PC-3 (cell line): ENCODE measurements around the gene AIFM2. TPM values are rescaled to one million over a fixed set of nuclear protein-coding genes. Genes with fewer than 3 reads are reported as not detected.

Experiments
- ATAC-seq: fragments of 200-7000 bp; cut with Tn5 transposase; 2 replicates; pipeline ENCODE4 v1.9.1; 2020; ENCODE audit warnings: mild to moderate bottlenecking, moderate library complexity
- BruUV-seq: library from RNA; stranded (reverse); fragments of 400-500 nt; replicated peaks from 2 replicates; lab custom pipeline; 2021; lab: Mats Ljungman, UMichigan
- CTCF ChIA-PET: fragments of 300-600 bp; sonication (Branson Sonifier 250); formaldehyde crosslinking; loops from one replicate; lab custom pipeline; 2022; ENCODE audit warnings: antibody characterized with exemption; lab: Charles Lee
- POLR2A ChIA-PET: fragments of 300-600 bp; sonication (Branson Sonifier 250); formaldehyde crosslinking; loops from one replicate; lab custom pipeline; 2022; ENCODE audit warnings: antibody characterized with exemption; ENCODE audit not compliant: unreplicated experiment; lab: Charles Lee
- DNase-seq: peaks from one replicate; pipeline ENCODE4 v3.0.0-alpha.2; 2015
- H2AFZ ChIP-seq: fragments of 300-600 bp; sonication (generic); 2 replicates; pipeline ENCODE4 v1.6.0; 2016; ENCODE audit warnings: antibody characterized with exemption, low read length
- H3F3A ChIP-seq: fragments of 300-600 bp; sonication (generic); one replicate; pipeline ENCODE4 v1.6.0; 2017; ENCODE audit warnings: antibody characterized with exemption, low read length, control low read depth, mild to moderate bottlenecking; ENCODE audit not compliant: unreplicated experiment
- H3K27ac ChIP-seq: fragments of 300-600 bp; sonication (generic); 2 replicates; pipeline ENCODE4 v1.5.1; 2016; ENCODE audit warnings: mild to moderate bottlenecking, low read length
- H3K27me3 ChIP-seq: fragments of 300-600 bp; sonication (generic); 2 replicates; pipeline ENCODE4 v1.6.1; 2016; ENCODE audit warnings: low read length, mixed read lengths
- H3K36me3 ChIP-seq: fragments of 300-600 bp; sonication (generic); 2 replicates; pipeline ENCODE4 v1.6.1; 2016; ENCODE audit warnings: low read depth, mixed run types, low read length, mixed read lengths
- H3K4me1 ChIP-seq: fragments of 300-600 bp; sonication (generic); 2 replicates; pipeline ENCODE4 v1.5.1; 2016; ENCODE audit warnings: low read length; ENCODE audit not compliant: insufficient read depth
- H3K4me2 ChIP-seq: fragments of 300-600 bp; sonication (generic); 2 replicates; pipeline ENCODE4 v1.6.0; 2016; ENCODE audit warnings: low read length
- H3K4me3 ChIP-seq: fragments of 300-600 bp; sonication (generic); 2 replicates; pipeline ENCODE4 v1.5.1; 2016; ENCODE audit warnings: mild to moderate bottlenecking, low read length, mixed read lengths
- H3K79me2 ChIP-seq: fragments of 300-600 bp; sonication (generic); 2 replicates; pipeline ENCODE4 v1.6.1; 2017; ENCODE audit warnings: low read length, mixed read lengths
- H3K9ac ChIP-seq: fragments of 300-600 bp; sonication (generic); 2 replicates; pipeline ENCODE4 v1.6.0; 2016; ENCODE audit warnings: mild to moderate bottlenecking, low read length
- H3K9me2 ChIP-seq: fragments of 300-600 bp; sonication (generic); replicated peaks from 2 replicates; pipeline ENCODE4 v1.6.1; 2016; ENCODE audit warnings: mixed run types, low read length, mixed read lengths
- H3K9me3 ChIP-seq: fragments of 300-600 bp; sonication (generic); 2 replicates; pipeline ENCODE4 v1.6.1; 2016; ENCODE audit warnings: low read length, mixed read lengths
- H4K20me1 ChIP-seq: fragments of 300-600 bp; sonication (generic); 2 replicates; pipeline ENCODE4 v1.6.1; 2016; ENCODE audit warnings: low read length, mixed read lengths
- EZH2 ChIP-seq: fragments of 300-600 bp; sonication (generic); IDR thresholded peaks from one replicate; pipeline ENCODE4 v1.6.1; 2017; ENCODE audit warnings: antibody characterized with exemption, mild to moderate bottlenecking, low read length; ENCODE audit not compliant: unreplicated experiment
- EZH2phosphoT487 ChIP-seq: fragments of 300-600 bp; sonication (generic); IDR thresholded peaks from 2 replicates; pipeline ENCODE4 v1.6.1; 2018; ENCODE audit warnings: mild to moderate bottlenecking, antibody characterized with exemption, low read length, borderline replicate concordance
- intact Hi-C: fragments of 100-400 bp; cut with micrococcal nuclease; formaldehyde crosslinking; loops from 2 replicates; pipeline ENCODE4 v1.9.0; 2023
- total RNA-seq: library from RNA; depleted of rRNA; stranded (reverse); fragments of >200 nt; gene quantifications from 2 replicates; pipeline ENCODE4 v1.2.3, GENCODE V29; 2014
- TF ChIP-seq, protein P1 (sequence below): fragments of 300-600 bp; sonication (generic); conservative IDR thresholded peaks from 2 replicates; pipeline ENCODE4 v1.5.1; 2017; ENCODE audit warnings: antibody characterized with exemption, low read depth, mild to moderate bottlenecking, low read length

The AIFM2 gene
- total RNA-seq, 1 experiment from 2014 or later, result 29.2 TPM

DNA sequence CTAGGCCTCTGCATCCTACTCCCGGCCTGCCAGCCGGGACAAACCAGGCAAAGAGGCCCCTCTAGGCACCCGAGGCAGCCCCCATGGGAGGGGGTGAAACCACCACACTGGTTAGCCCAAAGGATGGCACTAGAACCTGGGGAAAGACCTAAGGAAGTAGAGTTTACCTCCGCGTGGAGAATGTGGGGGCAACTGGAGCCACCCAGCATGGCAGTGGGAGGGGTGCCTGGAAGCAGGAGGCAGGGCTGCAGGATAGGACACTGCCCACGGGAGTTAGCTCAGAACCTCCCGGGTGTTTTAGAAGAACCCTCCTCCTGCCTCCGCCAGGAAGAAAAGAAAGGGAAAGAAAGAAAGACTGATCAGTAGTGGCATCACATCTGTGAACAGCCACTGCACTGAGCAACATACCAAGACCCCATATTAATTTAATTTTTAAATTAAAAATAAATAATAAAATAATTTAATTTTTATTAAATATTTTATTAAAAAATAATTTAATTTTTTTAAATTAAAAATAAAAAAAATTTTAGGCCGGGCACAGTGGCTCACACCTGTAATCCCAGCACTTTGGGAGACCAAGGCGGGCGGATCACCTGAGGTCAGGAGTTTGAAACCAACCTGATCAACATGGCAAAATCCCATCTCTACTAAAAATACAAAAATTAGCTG lies 11.2 kb downstream of the AIFM2 start:
- Histone ChIP-seq H3F3A (no peaks in the 10 kb centered on the region), H3K27me3 (no peaks in the 10 kb centered on the region), H3K36me3 (peaks cover 40% of the 10 kb centered on the region), H3K4me3 (no peak overlapping the region), H4K20me1 (no peaks in the 10 kb centered on the region), H3K27ac (no peak overlapping the region), H3K9me3 (no peaks in the 10 kb centered on the region), H3K9ac (no peak overlapping the region), H2AFZ (no peak overlapping the region), H3K79me2 (no peaks in the 10 kb centered on the region), H3K4me2 (no peak overlapping the region), H3K9me2 (no peaks in the 10 kb centered on the region), H3K4me1 (no peaks in the 10 kb centered on the region)
- DNase-seq (no peak), ATAC-seq (no peak)
- TF ChIP-seq EZH2phosphoT487 (no peak), EZH2 (no peak)
- TF ChIP-seq, protein P1, sequence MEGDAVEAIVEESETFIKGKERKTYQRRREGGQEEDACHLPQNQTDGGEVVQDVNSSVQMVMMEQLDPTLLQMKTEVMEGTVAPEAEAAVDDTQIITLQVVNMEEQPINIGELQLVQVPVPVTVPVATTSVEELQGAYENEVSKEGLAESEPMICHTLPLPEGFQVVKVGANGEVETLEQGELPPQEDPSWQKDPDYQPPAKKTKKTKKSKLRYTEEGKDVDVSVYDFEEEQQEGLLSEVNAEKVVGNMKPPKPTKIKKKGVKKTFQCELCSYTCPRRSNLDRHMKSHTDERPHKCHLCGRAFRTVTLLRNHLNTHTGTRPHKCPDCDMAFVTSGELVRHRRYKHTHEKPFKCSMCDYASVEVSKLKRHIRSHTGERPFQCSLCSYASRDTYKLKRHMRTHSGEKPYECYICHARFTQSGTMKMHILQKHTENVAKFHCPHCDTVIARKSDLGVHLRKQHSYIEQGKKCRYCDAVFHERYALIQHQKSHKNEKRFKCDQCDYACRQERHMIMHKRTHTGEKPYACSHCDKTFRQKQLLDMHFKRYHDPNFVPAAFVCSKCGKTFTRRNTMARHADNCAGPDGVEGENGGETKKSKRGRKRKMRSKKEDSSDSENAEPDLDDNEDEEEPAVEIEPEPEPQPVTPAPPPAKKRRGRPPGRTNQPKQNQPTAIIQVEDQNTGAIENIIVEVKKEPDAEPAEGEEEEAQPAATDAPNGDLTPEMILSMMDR, result no peak
- BruUV-seq, result no TSS peak
- ChIA-PET CTCF (no interaction called here), POLR2A (no interaction called here)
- intact Hi-C loops, result no loop called here

DNA sequence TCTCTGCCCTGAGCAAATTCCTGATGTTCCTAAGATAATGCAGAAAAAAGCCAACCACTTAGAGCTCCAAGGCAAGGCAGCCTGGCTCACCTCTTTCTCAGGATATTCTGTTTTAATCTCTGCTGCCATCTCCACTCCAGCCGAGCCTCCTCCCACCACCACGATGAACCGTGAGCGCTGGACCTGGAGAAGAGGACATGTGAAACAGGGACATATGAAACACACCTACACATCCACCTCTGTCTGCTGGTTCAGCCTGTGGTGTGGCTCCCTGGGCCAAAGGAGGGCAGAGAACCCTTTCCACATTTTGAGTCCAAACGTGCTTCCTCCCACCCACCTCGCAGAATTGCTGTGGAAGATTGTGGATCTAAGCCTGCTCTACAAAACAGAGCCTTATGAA lies 12.2 kb downstream of the AIFM2 start:
- no peak overlapping the region for H2AFZ ChIP-seq
- ChIA-PET POLR2A (no interaction called here), CTCF (no interaction called here)
- peaks cover 44% of the 10 kb centered on the region for H3K36me3 ChIP-seq
- no peaks in the 10 kb centered on the region for H3K27me3 ChIP-seq
- no peak for DNase-seq
- H3K79me2 ChIP-seq, result no peaks in the 10 kb centered on the region
- H3K4me2 ChIP-seq, result no peak overlapping the region
- H3K4me3 ChIP-seq, result no peak overlapping the region
- no peak for TF ChIP-seq EZH2
- TF ChIP-seq, protein P1, result no peak
- no peak for TF ChIP-seq EZH2phosphoT487
- ATAC-seq, result no peak
- no peaks in the 10 kb centered on the region for H4K20me1 ChIP-seq
- no TSS peak for BruUV-seq
- H3K9me3 ChIP-seq, result no peaks in the 10 kb centered on the region
- intact Hi-C loops, result no loop called here
- no peaks in the 10 kb centered on the region for H3F3A ChIP-seq
- H3K9me2 ChIP-seq, result no peaks in the 10 kb centered on the region
- H3K27ac ChIP-seq, result no peak overlapping the region
- no peaks in the 10 kb centered on the region for H3K4me1 ChIP-seq
- no peak overlapping the region for H3K9ac ChIP-seq

DNA sequence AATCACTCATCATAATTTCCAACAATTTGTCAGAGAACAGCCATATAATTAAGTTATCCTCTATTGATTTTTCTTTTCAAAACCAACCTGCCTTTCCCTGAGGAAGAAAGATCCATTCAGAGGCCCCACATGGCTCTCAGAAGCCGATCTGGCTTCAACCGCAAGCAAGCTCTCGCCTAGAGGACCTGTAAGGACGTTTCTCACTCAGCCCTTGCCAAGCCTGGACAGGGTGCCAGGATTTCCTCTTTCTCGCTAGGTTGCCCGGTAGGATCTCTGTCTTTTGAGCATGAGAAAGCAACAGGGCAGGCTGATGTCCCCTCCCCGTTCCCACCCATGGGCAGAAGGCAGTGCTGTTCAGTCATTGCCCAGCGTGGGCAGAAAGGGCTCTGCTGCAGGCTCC lies 13.0 kb downstream of the AIFM2 start:
- ATAC-seq, result no peak
- no peaks in the 10 kb centered on the region for H3K27me3 ChIP-seq
- H3F3A ChIP-seq, result no peaks in the 10 kb centered on the region
- intact Hi-C loops, result no loop called here
- no peak overlapping the region for H3K4me2 ChIP-seq
- no peaks in the 10 kb centered on the region for H3K9me2 ChIP-seq
- no peak overlapping the region for H3K4me3 ChIP-seq
- no peaks in the 10 kb centered on the region for H3K79me2 ChIP-seq
- ChIA-PET CTCF (no interaction called here), POLR2A (no interaction called here)
- no TSS peak for BruUV-seq
- H3K36me3 ChIP-seq, result peaks cover 51% of the 10 kb centered on the region
- no peaks in the 10 kb centered on the region for H3K4me1 ChIP-seq
- H3K9ac ChIP-seq, result no peak overlapping the region
- no peak for DNase-seq
- H3K9me3 ChIP-seq, result no peaks in the 10 kb centered on the region
- TF ChIP-seq EZH2phosphoT487 (no peak), EZH2 (no peak)
- TF ChIP-seq, protein P1, result no peak
- no peaks in the 10 kb centered on the region for H4K20me1 ChIP-seq
- no peak overlapping the region for H2AFZ ChIP-seq
- H3K27ac ChIP-seq, result no peak overlapping the region
